ENCODE results near the gene KRT222. TPM values are rescaled to one million over a fixed set of nuclear protein-coding genes. Genes with fewer than 3 reads are reported as not detected.

Gene KRT222
- total RNA-seq, 2 donors from 2014 or later: 0.63 to 0.81 TPM

DNA sequence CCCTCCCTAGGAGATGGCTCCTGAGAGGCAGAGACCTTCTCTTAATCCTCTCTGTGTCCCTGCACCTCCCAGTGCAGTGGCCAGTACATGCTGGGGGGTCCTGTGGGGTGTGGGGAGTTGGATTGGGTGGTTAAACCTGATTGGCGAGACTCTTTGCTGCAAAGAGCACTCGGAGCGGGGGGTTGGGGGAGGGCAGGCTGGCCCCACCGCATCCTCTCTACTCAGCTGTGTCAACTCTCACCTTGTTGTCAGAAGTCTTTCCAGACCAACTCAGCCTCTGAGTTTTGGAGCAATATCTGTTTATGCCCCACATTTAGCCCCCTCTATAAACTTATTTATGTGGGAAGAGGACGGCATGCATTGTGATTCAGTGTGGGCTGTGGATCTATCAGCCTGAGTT is 57.3 kb downstream of the KRT222 start:
- TF ChIP-seq, protein P1, sequence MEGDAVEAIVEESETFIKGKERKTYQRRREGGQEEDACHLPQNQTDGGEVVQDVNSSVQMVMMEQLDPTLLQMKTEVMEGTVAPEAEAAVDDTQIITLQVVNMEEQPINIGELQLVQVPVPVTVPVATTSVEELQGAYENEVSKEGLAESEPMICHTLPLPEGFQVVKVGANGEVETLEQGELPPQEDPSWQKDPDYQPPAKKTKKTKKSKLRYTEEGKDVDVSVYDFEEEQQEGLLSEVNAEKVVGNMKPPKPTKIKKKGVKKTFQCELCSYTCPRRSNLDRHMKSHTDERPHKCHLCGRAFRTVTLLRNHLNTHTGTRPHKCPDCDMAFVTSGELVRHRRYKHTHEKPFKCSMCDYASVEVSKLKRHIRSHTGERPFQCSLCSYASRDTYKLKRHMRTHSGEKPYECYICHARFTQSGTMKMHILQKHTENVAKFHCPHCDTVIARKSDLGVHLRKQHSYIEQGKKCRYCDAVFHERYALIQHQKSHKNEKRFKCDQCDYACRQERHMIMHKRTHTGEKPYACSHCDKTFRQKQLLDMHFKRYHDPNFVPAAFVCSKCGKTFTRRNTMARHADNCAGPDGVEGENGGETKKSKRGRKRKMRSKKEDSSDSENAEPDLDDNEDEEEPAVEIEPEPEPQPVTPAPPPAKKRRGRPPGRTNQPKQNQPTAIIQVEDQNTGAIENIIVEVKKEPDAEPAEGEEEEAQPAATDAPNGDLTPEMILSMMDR (IDR thresholded peaks at IDR 0.05): no peak
- Histone ChIP-seq H3K36me3 (no peaks in the 10 kb centered on the region), H3K4me1 (ENCODE audit: control insufficient read depth in 1 of 2, low read depth in 2 of 2) (no peaks in the 10 kb centered on the region), H3K27me3 (replicated peaks; ENCODE audit: insufficient read depth) (no peaks in the 10 kb centered on the region), H3K4me3 (no peak overlapping the region), H3K27ac (no peak overlapping the region), H3K9me3 (no peaks in the 10 kb centered on the region)
- DNase-seq (ENCODE audit: low spot score) (no peak), ATAC-seq (ENCODE audit: insufficient number of reproducible peaks, low FRiP score, low read depth) (no peak)

- TF ChIP-seq, protein P1 (IDR thresholded peaks at IDR 0.05): no peak
- no peak for ATAC-seq (ENCODE audit: insufficient number of reproducible peaks, low FRiP score, low read depth)
- H3K4me1 ChIP-seq (ENCODE audit: control insufficient read depth in 1 of 2, low read depth in 2 of 2): no peaks in the 10 kb centered on the region
- H3K27ac ChIP-seq: no peak overlapping the region
- H3K4me3 ChIP-seq: no peak overlapping the region
- no peaks in the 10 kb centered on the region for H3K27me3 ChIP-seq (replicated peaks; ENCODE audit: insufficient read depth)
- no peaks in the 10 kb centered on the region for H3K9me3 ChIP-seq
- DNase-seq (ENCODE audit: low spot score): no peak
- no peaks in the 10 kb centered on the region for H3K36me3 ChIP-seq
Measured at GRCh38 chr17:40606548-40607353, 58.2 kb downstream of the KRT222 start.

DNA sequence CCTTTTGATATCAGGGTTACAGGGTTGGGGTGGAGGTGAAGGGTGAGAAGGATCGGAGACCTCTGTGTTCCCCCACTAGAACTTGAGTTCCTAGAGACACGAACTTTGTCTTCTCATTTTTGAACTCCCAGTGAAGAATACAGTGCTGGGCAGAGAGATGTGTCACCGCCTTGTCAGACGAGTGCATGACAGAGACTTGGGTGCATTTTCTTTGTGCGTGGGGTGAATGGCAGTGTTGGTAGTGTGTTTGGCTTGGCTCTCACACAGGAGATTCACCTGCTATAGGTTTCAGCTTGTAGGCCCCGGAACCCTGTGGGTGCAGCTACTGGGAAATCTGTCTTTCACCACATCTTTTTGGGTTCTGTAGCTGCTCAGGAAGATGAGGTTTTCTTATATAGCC is 59.7 kb downstream of the KRT222 start:
- Histone ChIP-seq H3K27ac (no peak overlapping the region), H3K27me3 (replicated peaks; ENCODE audit: insufficient read depth) (no peaks in the 10 kb centered on the region), H3K36me3 (no peaks in the 10 kb centered on the region), H3K9me3 (no peaks in the 10 kb centered on the region), H3K4me3 (no peak overlapping the region), H3K4me1 (ENCODE audit: control insufficient read depth in 1 of 2, low read depth in 2 of 2) (no peaks in the 10 kb centered on the region)
- DNase-seq (ENCODE audit: low spot score) (no peak), ATAC-seq (ENCODE audit: insufficient number of reproducible peaks, low FRiP score, low read depth) (no peak)
- TF ChIP-seq, protein P1 (IDR thresholded peaks at IDR 0.05): no peak

Other genes with a start within 250 kb of the KRT222 start
- gene TOP2A, start 247.3 kb downstream of the KRT222 start, total RNA-seq: 1 to 10 TPM in 1 of 2 donors, under 1 TPM in 1; 0.81 to 8.5 TPM
- 100 to 1,000 TPM; 177 to 310 TPM for gene IGFBP4, start 221.7 kb downstream of the KRT222 start, total RNA-seq
- gene TNS4, start 163.6 kb downstream of the KRT222 start, total RNA-seq: under 1 TPM; 0.14 to 0.78 TPM
- gene CCR7, start 99.7 kb downstream of the KRT222 start, total RNA-seq: not detected
- 10 to 100 TPM; 55.9 to 84.3 TPM for gene SMARCE1, start 17.4 kb downstream of the KRT222 start, total RNA-seq
- not detected for gene KRT24, start 38.6 kb upstream of the KRT222 start, total RNA-seq
- gene KRT25, start 90.2 kb upstream of the KRT222 start, total RNA-seq: not detected
- not detected for gene KRT26, start 107.0 kb upstream of the KRT222 start, total RNA-seq
- gene KRT27, start 117.4 kb upstream of the KRT222 start, total RNA-seq: not detected
- not detected for gene KRT28, start 134.8 kb upstream of the KRT222 start, total RNA-seq
- 10 to 100 TPM in 1 of 2 donors, 1 to 10 TPM in 1; 2.3 to 13.5 TPM for gene KRT10, start 157.4 kb upstream of the KRT222 start, total RNA-seq
- gene KRT12, start 202.0 kb upstream of the KRT222 start, total RNA-seq: not detected
- gene KRT20, start 220.1 kb upstream of the KRT222 start, total RNA-seq: 1 to 10 TPM in 1 of 2 donors, not detected in 1; 1.8 TPM

Measured in thoracic aorta (tissue), 2 donors.